Measurements from ENCODE around the gene ROBO3.

Gene ROBO3

GRCh38 chr11:124875943-124876817 lies 10.9 kb downstream of the ROBO3 start:
- DNase-seq (ENCODE audit: low read depth in 2 of 3, low spot score in 2 of 3): peak; percentile 60 to 67 (median 64)

DNA sequence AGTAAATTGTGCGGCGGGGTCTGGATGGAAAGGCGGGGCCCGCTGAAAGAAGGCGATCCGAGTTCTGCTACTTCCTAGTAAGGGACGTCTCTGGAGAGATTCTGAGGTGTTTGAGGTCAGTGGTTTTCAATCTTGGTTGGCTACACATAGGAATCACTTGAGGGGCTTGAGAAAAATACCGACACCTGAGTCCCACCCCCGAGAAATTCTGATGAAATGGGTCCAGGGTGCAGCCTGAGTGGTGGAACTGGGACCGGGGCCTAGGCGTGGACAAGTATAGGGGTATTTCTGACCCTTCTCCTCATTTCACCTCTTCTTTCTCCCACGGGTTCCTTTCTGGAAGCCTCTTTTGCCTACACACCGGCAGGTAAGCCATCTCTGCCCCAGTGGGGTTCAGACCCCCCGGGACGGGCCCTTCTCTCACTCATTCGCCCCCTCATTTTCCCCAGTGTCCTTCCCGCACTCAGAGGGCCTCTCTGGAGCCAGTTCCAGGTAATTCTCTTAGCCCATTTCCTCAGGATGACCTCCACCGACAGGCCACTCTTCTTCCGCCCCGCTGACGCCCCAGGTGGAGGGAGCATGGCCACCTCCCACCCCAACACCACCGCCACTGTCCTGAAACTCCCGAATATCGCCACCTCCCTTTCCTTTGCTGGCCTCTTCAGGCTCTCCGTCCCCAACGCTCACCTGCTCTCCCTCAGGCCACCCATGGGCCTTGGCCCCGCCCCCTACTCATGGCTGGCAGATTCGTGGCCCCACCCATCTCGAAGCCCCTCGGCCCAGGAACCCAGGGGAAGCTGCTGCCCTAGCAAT lies 11.8 kb downstream of the ROBO3 start:
- no peak for DNase-seq (ENCODE audit: low read depth in 2 of 3, low spot score in 2 of 3)

- DNase-seq (ENCODE audit: low read depth in 2 of 3, low spot score in 2 of 3): no peak
Observed at GRCh38 chr11:124877631-124877909, 12.3 kb downstream of the ROBO3 start.

DNA sequence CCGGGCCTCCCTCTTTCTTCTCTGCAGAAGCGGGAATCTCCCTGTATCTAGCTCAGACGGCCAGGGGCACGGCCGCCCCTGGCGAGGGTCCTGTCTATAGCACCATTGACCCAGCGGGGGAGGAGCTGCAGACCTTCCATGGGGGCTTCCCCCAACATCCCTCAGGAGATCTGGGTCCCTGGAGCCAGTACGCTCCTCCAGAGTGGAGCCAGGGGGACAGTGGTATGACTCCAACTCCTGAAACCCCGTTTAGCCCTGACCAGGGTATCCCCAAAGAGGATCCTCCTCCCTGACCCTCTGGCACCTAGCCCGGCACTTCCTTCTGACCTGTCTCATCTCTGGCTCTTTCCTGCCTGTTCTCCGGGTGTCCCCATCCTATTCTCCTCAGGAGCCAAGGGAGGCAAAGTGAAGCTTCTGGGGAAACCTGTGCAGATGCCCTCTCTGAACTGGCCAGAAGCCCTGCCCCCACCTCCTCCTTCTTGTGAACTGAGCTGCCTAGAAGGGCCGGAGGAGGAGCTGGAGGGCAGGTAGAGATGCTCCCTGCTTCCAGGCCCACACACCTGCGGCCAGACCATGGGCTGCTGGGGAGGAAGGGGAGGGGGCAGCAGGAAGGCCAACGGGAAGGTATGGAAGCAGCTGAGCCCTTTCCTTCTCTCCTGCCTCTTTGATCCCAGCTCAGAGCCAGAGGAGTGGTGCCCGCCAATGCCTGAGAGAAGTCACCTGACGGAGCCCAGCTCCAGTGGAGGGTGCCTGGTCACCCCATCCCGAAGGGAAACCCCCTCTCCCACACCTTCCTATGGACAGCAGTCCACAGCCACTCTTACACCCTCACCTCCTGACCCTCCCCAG lies 12.9 kb downstream of the ROBO3 start:
- DNase-seq (ENCODE audit: low read depth in 2 of 3, low spot score in 2 of 3): no peak

- no peak for DNase-seq (ENCODE audit: low read depth in 2 of 3, low spot score in 2 of 3)
Observed at GRCh38 chr11:124878759-124879492, 13.7 kb downstream of the ROBO3 start.

DNA sequence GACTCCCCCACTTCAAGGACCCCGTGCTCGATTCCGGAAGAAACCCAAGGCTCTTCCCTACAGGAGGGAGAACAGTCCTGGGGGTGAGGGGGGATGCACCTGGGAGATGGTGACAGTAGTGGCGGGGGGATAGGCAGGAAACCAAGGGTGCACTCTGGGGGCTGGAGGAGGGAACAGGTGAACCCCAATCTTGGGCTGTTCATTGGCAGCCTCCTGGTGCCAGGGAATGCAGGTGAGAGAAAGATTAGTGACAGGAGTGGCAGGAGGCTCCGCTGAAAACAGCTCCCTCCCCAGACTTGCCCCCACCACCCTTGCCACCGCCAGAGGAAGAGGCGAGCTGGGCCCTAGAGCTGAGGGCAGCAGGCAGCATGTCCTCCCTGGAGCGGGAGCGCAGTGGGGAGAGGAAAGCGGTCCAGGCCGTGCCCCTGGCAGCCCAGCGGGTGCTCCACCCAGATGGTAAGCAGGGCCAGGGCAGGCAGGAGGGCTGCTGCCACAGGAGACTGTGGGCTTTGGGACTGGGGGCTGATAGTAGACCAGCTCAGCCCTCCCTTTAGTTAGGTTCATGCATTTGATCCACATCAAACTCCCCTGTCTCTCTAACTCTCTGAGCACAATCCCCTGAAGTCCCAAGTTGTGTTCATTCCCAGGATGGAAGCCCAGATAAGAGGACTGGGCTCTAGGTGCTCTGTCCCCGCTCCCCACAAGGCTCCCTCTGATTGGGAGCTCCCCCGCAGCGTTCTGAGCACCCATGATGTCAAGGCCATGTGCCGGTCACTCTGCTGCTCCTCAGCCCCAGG lies 14.5 kb downstream of the ROBO3 start:
- DNase-seq (ENCODE audit: low read depth in 2 of 3, low spot score in 2 of 3): no peak

GRCh38 chr11:124880290-124880611 lies 15.0 kb downstream of the ROBO3 start:
- DNase-seq (ENCODE audit: low read depth in 2 of 3, low spot score in 2 of 3): no peak

GRCh38 chr11:124880958-124881357 lies 15.7 kb downstream of the ROBO3 start:
- no peak for DNase-seq (ENCODE audit: low read depth in 2 of 3, low spot score in 2 of 3)

- no peak for DNase-seq (ENCODE audit: low read depth in 2 of 3, low spot score in 2 of 3)
Observed at GRCh38 chr11:124882339-124883071, 17.3 kb downstream of the ROBO3 start.

- DNase-seq (ENCODE audit: low read depth in 2 of 3, low spot score in 2 of 3): no peak
Observed at GRCh38 chr11:124884340-124884739, 19.1 kb downstream of the ROBO3 start.

GRCh38 chr11:124884869-124885479 lies 19.7 kb downstream of the ROBO3 start:
- no peak for DNase-seq (ENCODE audit: low read depth in 2 of 3, low spot score in 2 of 3)

DNA sequence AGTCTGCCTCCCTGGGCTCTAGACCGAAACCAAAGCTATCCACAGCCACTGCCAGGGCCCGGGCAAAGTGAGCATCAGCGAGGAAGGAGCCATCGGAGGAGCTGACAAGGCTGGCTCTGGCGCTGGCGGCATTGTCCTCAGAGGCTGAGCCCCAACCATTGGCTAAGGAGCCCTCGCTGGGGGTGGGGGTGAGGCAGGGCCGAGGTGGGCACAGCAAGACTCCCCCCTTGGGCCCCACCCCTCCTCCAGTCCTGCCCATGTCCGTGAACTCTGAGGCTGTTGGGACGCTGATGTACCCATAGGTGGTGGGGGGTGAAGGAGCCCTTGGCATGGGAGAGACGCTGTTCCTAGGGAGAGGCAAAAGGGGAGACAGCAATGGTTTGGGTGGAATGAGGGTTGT lies 21.2 kb downstream of the ROBO3 start:
- no peak for DNase-seq (ENCODE audit: low read depth in 2 of 3, low spot score in 2 of 3)

DNA sequence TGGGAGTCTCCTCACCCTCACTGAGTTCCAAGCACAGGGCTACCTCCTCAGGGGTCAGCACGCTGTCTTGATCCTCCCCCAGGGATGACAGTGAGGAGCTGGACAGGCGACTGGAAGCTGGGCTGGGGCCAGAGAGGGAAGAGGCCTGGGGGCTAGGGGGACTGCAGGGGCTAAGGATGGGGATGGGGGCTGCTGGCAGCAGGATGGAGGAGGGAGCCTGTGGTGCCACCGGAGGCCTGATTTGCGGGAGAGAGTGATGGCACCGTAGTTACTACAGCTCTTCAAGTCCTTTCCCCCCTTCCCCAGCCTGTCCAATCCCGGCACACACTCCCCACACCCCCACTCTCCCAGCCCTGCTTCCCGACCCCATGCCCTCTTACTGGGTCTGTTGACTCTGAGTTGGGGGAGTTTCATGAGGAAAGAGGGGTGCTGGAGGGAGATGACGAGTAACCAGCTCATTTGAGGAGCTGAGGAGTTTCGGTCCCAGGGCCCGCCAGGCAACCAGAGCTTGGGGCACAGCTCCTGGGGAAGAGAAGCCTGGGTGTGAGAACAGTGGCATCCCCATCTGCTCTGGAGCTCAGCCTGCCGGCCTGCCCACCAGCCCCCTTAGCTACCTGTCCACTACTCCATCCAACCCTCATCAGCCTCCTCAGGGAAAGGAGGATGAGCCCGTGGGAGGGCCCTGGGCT lies 21.9 kb downstream of the ROBO3 start:
- no peak for DNase-seq (ENCODE audit: low read depth in 2 of 3, low spot score in 2 of 3)

GRCh38 chr11:124887667-124888013 lies 22.4 kb downstream of the ROBO3 start:
- no peak for DNase-seq (ENCODE audit: low read depth in 2 of 3, low spot score in 2 of 3)

- DNase-seq (ENCODE audit: low read depth in 2 of 3, low spot score in 2 of 3): no peak
Observed at GRCh38 chr11:124889191-124890091, 24.2 kb downstream of the ROBO3 start.

DNA sequence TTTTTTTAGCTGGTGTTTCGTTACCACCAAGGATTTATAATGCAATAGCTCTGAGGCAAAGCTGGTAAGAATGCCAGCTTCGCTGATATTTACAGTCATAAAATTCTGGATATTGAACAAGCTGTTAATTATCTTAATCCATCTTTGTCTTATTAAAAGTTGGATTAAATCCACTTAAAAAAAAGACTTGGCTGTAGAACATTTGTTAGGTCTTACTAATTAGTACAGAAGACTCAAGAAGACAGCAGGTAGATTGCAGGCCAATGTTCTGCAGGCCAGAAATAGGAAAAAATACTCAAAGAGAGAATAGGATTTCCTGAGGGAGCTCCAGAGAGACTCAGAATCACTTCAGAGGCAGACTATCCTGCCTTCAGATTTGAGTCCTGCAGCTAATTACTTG lies 24.9 kb downstream of the ROBO3 start:
- no peak for DNase-seq (ENCODE audit: low read depth in 2 of 3, low spot score in 2 of 3)

DNA sequence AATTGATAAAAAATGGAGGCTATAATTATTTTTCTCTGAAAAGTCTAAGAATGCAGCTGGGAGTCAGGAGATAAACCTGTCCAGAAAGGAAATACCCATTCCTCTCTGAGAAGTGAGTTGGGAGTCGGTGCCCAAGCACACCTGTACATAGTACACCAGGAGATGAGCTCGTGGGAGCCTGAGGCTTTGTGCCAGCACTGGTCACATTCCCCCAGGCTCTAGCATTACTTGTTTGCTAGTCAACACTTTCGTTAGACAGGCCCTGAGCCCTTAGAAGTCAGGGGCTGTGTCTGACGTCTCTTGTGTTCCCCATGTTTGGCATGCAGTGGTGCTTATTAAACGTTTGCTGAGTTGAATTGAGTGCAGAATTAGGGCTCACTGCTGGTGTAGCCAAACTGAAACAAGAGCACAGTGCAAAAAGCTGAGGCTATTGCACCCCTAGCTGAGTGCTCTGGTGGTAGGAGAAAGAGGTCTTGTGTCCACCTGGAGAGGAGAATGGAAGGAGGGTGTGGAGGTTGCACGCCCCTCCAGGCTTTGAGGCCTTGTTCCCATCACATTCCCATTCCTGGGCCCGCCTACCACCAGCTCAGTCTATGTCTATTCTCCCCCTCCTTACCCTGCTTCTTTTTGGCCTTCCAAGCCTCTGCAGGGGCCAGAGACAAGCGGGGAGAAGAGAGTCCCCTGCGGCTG lies 25.6 kb downstream of the ROBO3 start:
- no peak for DNase-seq (ENCODE audit: low read depth in 2 of 3, low spot score in 2 of 3)

Measured in activated CD8-positive, alpha-beta memory T cell treated with anti-CD3 and anti-CD28 coated beads for 48 hours (primary cell).